Trophoblast cell (in vitro differentiated cells and primary cell): ENCODE measurements around the gene CCDC124.

ENCODE experiments used
- DNase-seq, 2 donors: peaks; one replicate each; pipeline ENCODE4 v3.0.0-alpha.2; 2016
- H2AFZ ChIP-seq: 2 replicates; pipeline ENCODE4 v1.6.1; 2013; ENCODE audit warnings: low read length, moderate library complexity, mild to moderate bottlenecking; ENCODE audit not compliant: insufficient read depth, poor library complexity
- H2AK5ac ChIP-seq: 2 replicates; pipeline ENCODE4 v1.6.1; 2013; ENCODE audit warnings: mild to moderate bottlenecking, low read length
- H2BK120ac ChIP-seq: 2 replicates; pipeline ENCODE4 v1.6.1; 2013; ENCODE audit warnings: low read length, mild to moderate bottlenecking, moderate library complexity; ENCODE audit not compliant: insufficient read depth, poor library complexity
- H2BK12ac ChIP-seq: 2 replicates; pipeline ENCODE4 v1.6.1; 2013; ENCODE audit warnings: mild to moderate bottlenecking, low read length, moderate library complexity
- H2BK5ac ChIP-seq: 2 replicates; pipeline ENCODE4 v1.6.1; 2013; ENCODE audit warnings: low read length, low read depth, moderate library complexity, mild to moderate bottlenecking; ENCODE audit not compliant: poor library complexity
- H3K14ac ChIP-seq: 2 replicates; pipeline ENCODE4 v1.6.1; 2013; ENCODE audit warnings: mild to moderate bottlenecking, low read length
- H3K18ac ChIP-seq: 2 replicates; pipeline ENCODE4 v1.6.1; 2013; ENCODE audit warnings: mild to moderate bottlenecking, low read length
- H3K23ac ChIP-seq: 2 replicates; pipeline ENCODE4 v1.6.1; 2013; ENCODE audit warnings: low read length
- H3K27ac ChIP-seq: 2 replicates; pipeline ENCODE4 v1.5.1; 2013; ENCODE audit warnings: low read depth, mild to moderate bottlenecking, inconsistent platforms, low read length, moderate library complexity
- H3K27me3 ChIP-seq: 2 replicates; pipeline ENCODE4 v1.6.1; 2013; ENCODE audit warnings: inconsistent platforms, mild to moderate bottlenecking, low read length, moderate library complexity; ENCODE audit not compliant: insufficient read depth
- H3K36me3 ChIP-seq, 2 experiments: 1 replicate in 1 of 2; 2 replicates in 1 of 2; pipeline ENCODE4 v1.6.1; 2013; ENCODE audit warnings: low read length in 2 of 2, mild to moderate bottlenecking in 2 of 2, moderate library complexity in 1 of 2; ENCODE audit not compliant: insufficient read depth in 2 of 2, control insufficient read depth in 1 of 2
- H3K4ac ChIP-seq: 2 replicates; pipeline ENCODE4 v1.6.1; 2013; ENCODE audit warnings: low read depth, mild to moderate bottlenecking, low read length, moderate library complexity
- H3K4me1 ChIP-seq, 2 experiments: 1 replicate in 1 of 2; 2 replicates in 1 of 2; pipeline ENCODE4 v1.6.1; 2013; ENCODE audit warnings: low read length in 2 of 2, mild to moderate bottlenecking in 2 of 2, moderate library complexity in 1 of 2; ENCODE audit not compliant: insufficient read depth in 2 of 2, control insufficient read depth in 1 of 2
- H3K4me2 ChIP-seq: 2 replicates; pipeline ENCODE4 v1.6.1; 2013; ENCODE audit warnings: inconsistent platforms, mild to moderate bottlenecking, low read length, moderate library complexity
- H3K4me3 ChIP-seq: 2 replicates; pipeline ENCODE4 v1.5.1; 2013; ENCODE audit warnings: mild to moderate bottlenecking, low read depth, low read length, inconsistent platforms
- H3K79me1 ChIP-seq: one replicate; pipeline ENCODE4 v1.6.1; 2013; ENCODE audit warnings: low read length
- H3K79me2 ChIP-seq: 2 replicates; pipeline ENCODE4 v1.6.1; 2013; ENCODE audit warnings: low read length, mild to moderate bottlenecking; ENCODE audit not compliant: control insufficient read depth, insufficient read depth, poor library complexity
- H3K9ac ChIP-seq: 2 replicates; pipeline ENCODE4 v1.6.1; 2013; ENCODE audit warnings: mild to moderate bottlenecking, low read length
- H3K9me3 ChIP-seq: 2 replicates; pipeline ENCODE4 v1.6.1; 2013; ENCODE audit warnings: low read depth, mild to moderate bottlenecking, control low read depth, inconsistent platforms, low read length; ENCODE audit not compliant: insufficient read depth
- H4K12ac ChIP-seq: 2 replicates; pipeline ENCODE4 v1.6.1; 2013; ENCODE audit warnings: low read depth, mild to moderate bottlenecking, low read length, moderate library complexity
- H4K8ac ChIP-seq: 2 replicates; pipeline ENCODE4 v1.6.1; 2013; ENCODE audit warnings: low read depth, mild to moderate bottlenecking, low read length, moderate library complexity
- H4K91ac ChIP-seq: one replicate; pipeline ENCODE4 v1.6.1; 2013; ENCODE audit warnings: low read depth, mild to moderate bottlenecking, low read length, moderate library complexity
- WGBS: extraction: QIAGEN DNeasy Blood & Tissue Kit; methylation state at CpG from one replicate; pipeline ENCODE4 v1.1.7; 2013; ENCODE audit warnings: missing lambda C conversion rate; ENCODE audit not compliant: insufficient read length, insufficient coverage; ENCODE audit errors: extremely low coverage; 5-methylcytosine and 5-hydroxymethylcytosine counted together

Gene CCDC124

DNA sequence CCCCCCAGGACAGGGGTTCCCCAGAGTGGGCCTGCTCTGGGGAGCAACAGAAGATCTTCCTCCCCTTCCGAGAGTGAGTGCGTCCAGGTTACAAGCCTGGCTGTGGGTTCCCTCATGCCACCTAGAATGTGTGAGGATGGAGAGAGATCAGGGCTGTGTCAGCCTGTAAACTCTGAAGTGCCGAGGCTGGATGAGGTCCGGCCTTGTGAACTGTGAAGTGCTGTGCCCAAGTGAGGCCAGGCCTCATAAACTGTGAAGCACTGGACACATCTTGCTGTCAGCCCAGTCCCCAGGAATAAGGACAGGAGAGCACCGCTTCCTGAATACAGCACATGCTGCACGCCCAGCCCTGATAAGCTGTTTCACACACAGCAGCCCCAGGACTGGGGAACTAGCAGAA, 41.7 kb downstream of the CCDC124 start:
- H3K18ac ChIP-seq, result no peak overlapping the region
- no peak overlapping the region for H4K12ac ChIP-seq
- H2AK5ac ChIP-seq, result no peak overlapping the region
- no peaks in the 10 kb centered on the region for H3K79me2 ChIP-seq
- no peak overlapping the region for H2BK120ac ChIP-seq
- H3K9me3 ChIP-seq, result no peaks in the 10 kb centered on the region
- H3K36me3 ChIP-seq, result no peaks in the 10 kb centered on the region
- H2AFZ ChIP-seq, result no peak overlapping the region
- DNase-seq, result no peak
- H3K27me3 ChIP-seq, result no peaks in the 10 kb centered on the region
- H3K4me1 ChIP-seq, result no peaks in the 10 kb centered on the region
- no peak overlapping the region for H3K9ac ChIP-seq
- no peak overlapping the region for H4K91ac ChIP-seq
- H3K27ac ChIP-seq, result no peak overlapping the region
- no peak overlapping the region for H3K4me3 ChIP-seq
- no peak overlapping the region for H2BK5ac ChIP-seq
- no peak overlapping the region for H3K4ac ChIP-seq
- WGBS, result no CpG with 5 or more reads among the region's 6 CpGs
- no peak overlapping the region for H2BK12ac ChIP-seq
- H4K8ac ChIP-seq, result no peak overlapping the region
- H3K23ac ChIP-seq, result no peak overlapping the region
- H3K14ac ChIP-seq, result no peak overlapping the region
- no peaks in the 10 kb centered on the region for H3K79me1 ChIP-seq
- no peak overlapping the region for H3K4me2 ChIP-seq

DNA sequence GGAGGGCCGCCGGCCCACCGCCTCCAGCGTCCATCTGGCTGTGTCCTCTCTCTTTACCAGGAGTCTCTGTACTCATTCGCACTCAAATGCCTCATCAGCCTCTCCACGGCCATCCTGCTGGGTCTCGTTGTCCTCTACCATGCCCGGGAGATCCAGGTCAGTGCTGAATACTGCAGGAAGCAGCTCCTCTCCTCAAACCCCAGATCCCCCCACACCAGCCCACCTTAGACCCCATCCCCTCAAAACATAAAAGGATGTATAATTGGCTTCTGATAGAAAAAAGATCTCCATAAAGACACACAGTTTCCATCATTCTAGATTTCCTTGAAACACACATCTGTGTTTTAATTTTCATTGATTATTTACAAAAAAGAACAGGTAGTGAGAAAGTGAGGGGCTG, 42.2 kb downstream of the CCDC124 start:
- WGBS, result no CpG with 5 or more reads among the region's 8 CpGs
- Histone ChIP-seq H3K4ac (no peak overlapping the region), H3K9me3 (no peaks in the 10 kb centered on the region), H3K79me1 (no peaks in the 10 kb centered on the region), H3K4me3 (no peak overlapping the region), H3K4me1 (no peaks in the 10 kb centered on the region), H2AK5ac (no peak overlapping the region), H3K4me2 (no peak overlapping the region), H3K27ac (no peak overlapping the region), H3K27me3 (no peaks in the 10 kb centered on the region), H3K14ac (no peak overlapping the region), H2BK5ac (no peak overlapping the region), H4K12ac (no peak overlapping the region), H2BK12ac (no peak overlapping the region), H2BK120ac (no peak overlapping the region), H3K18ac (no peak overlapping the region), H3K23ac (peak overlapping the region; percentile 33), H3K9ac (no peak overlapping the region), H4K91ac (no peak overlapping the region), H2AFZ (no peak overlapping the region), H3K79me2 (no peaks in the 10 kb centered on the region), H3K36me3 (no peaks in the 10 kb centered on the region), H4K8ac (no peak overlapping the region)
- no peak for DNase-seq

DNA sequence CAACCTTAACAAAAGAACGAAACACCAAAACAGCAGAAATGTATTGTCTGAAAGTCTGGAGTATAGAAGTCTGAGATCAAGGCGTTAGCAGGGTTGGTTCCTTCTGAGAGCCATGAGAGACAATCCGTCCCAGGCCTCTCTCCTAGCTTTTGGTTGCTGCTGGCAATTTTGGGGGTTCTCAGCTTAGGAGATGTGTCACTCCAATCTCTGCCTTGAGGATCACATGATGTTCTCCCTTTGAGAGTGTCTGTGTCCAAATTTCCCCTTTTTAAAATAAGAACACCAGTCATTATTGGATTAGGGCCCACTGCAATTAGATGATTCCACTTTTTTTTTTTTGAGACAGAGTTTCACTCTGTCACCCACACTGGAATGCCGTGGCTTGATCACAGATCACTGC, 44.2 kb downstream of the CCDC124 start:
- WGBS, result no CpG with 5 or more reads among the region's 4 CpGs
- no peaks in the 10 kb centered on the region for H3K79me1 ChIP-seq
- H3K36me3 ChIP-seq, result no peaks in the 10 kb centered on the region
- H3K4ac ChIP-seq, result no peak overlapping the region
- H3K27ac ChIP-seq, result no peak overlapping the region
- H4K8ac ChIP-seq, result no peak overlapping the region
- H2BK120ac ChIP-seq, result no peak overlapping the region
- no peak overlapping the region for H3K4me3 ChIP-seq
- no peaks in the 10 kb centered on the region for H3K79me2 ChIP-seq
- no peak overlapping the region for H3K18ac ChIP-seq
- no peaks in the 10 kb centered on the region for H3K27me3 ChIP-seq
- H3K4me2 ChIP-seq, result no peak overlapping the region
- peaks cover 1% of the 10 kb centered on the region for H3K9me3 ChIP-seq
- no peak overlapping the region for H2BK5ac ChIP-seq
- H2BK12ac ChIP-seq, result no peak overlapping the region
- no peaks in the 10 kb centered on the region for H3K4me1 ChIP-seq
- no peak overlapping the region for H4K12ac ChIP-seq
- no peak overlapping the region for H4K91ac ChIP-seq
- DNase-seq, result no peak
- H3K23ac ChIP-seq, result no peak overlapping the region
- H3K9ac ChIP-seq, result no peak overlapping the region
- no peak overlapping the region for H2AFZ ChIP-seq
- H2AK5ac ChIP-seq, result no peak overlapping the region
- H3K14ac ChIP-seq, result no peak overlapping the region

DNA sequence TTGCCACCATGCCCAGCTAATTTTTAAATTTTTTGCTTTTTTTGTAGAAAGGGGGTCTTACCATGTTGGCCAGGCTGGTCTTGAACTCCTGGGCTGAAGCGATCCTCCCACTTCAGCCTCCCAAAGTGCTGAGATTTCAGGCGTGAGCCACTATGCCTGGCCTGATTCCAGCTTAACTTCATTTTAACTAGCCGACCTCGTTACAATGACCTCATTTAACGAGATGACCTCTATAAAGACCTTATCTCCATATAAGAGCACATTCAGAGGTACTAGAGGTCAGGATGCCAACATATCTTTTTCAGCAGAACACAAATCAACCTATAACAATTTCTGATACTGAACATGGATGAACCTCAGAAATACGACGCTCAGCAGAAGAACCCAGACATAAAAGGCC, 44.7 kb downstream of the CCDC124 start:
- Histone ChIP-seq H2AK5ac (no peak overlapping the region), H3K79me1 (no peaks in the 10 kb centered on the region), H3K27me3 (no peaks in the 10 kb centered on the region), H2BK5ac (no peak overlapping the region), H2BK120ac (no peak overlapping the region), H3K36me3 (no peaks in the 10 kb centered on the region), H4K91ac (no peak overlapping the region), H2BK12ac (no peak overlapping the region), H2AFZ (no peak overlapping the region), H3K79me2 (no peaks in the 10 kb centered on the region), H3K9ac (peak overlapping the region; percentile 31), H4K12ac (no peak overlapping the region), H3K4me3 (no peak overlapping the region), H3K4me2 (no peak overlapping the region), H3K23ac (no peak overlapping the region), H3K27ac (no peak overlapping the region), H3K14ac (no peak overlapping the region), H3K9me3 (peaks cover 1% of the 10 kb centered on the region), H4K8ac (no peak overlapping the region), H3K4me1 (no peaks in the 10 kb centered on the region), H3K4ac (no peak overlapping the region), H3K18ac (no peak overlapping the region)
- no CpG with 5 or more reads among the region's 7 CpGs for WGBS
- no peak for DNase-seq
